Spleen (tissue), 11 donors: Measurements from ENCODE around the gene RNPEPL1. TPM values are rescaled to one million over a fixed set of nuclear protein-coding genes. Genes with fewer than 3 reads are reported as not detected.

Source experiments
- DNase-seq: peaks from one replicate; pipeline ENCODE4 v3.0.0-alpha.2; 2020
- H3K27ac ChIP-seq, 8 donors: fragments of 200-600 bp; sonication (generic) in 7 of 8; 1 replicate in 4 of 8; 2 replicates in 4 of 8; pipeline versions ENCODE4 v1.5.0 to v1.8.0; 2016 to 2021; ENCODE audit warnings: inconsistent platforms in 4 of 8, mild to moderate bottlenecking in 4 of 8, moderate library complexity in 1 of 8
- H3K27me3 ChIP-seq, 7 donors: fragments of 200-600 bp; sonication (generic) in 6 of 7; replicated peaks in 1 of 7; 1 replicate in 4 of 7; 2 replicates in 3 of 7; pipeline versions ENCODE4 v1.5.0 to v1.8.0; 2016 to 2021; ENCODE audit warnings: inconsistent platforms in 3 of 7, mild to moderate bottlenecking in 1 of 7
- H3K36me3 ChIP-seq, 6 donors: fragments of 200-600 bp; sonication (generic) in 5 of 6; 1 replicate in 4 of 6; 2 replicates in 2 of 6; pipeline versions ENCODE4 v1.5.0 to v1.8.0; 2016 to 2021; ENCODE audit warnings: inconsistent platforms in 2 of 6
- H3K4me1 ChIP-seq, 6 donors: fragments of 200-600 bp; sonication (generic) in 5 of 6; 1 replicate in 3 of 6; 2 replicates in 3 of 6; pipeline versions ENCODE4 v1.5.0 to v1.8.0; 2016 to 2021; ENCODE audit warnings: inconsistent platforms in 3 of 6
- H3K4me3 ChIP-seq, 8 donors: fragments of 200-600 bp; sonication (generic) in 7 of 8; 1 replicate in 4 of 8; 2 replicates in 4 of 8; pipeline versions ENCODE4 v1.5.0 to v1.8.0; 2016 to 2021; ENCODE audit warnings: inconsistent platforms in 4 of 8, mild to moderate bottlenecking in 4 of 8, moderate library complexity in 2 of 8
- H3K9me3 ChIP-seq, 8 donors: fragments of 200-600 bp; sonication (generic) in 7 of 8; 1 replicate in 4 of 8; 2 replicates in 4 of 8; pipeline versions ENCODE4 v1.5.0 to v1.8.0; 2016 to 2021; ENCODE audit warnings: inconsistent platforms in 4 of 8
- POLR2A ChIP-seq, 3 donors: fragments of 450-650 bp; IDR thresholded peaks; one replicate each; pipeline ENCODE4 v1.5.1; 2017; ENCODE audit warnings: antibody characterized with exemption in 3 of 3, mild to moderate bottlenecking in 1 of 3
- POLR2AphosphoS5 ChIP-seq, 3 donors: sonication (generic); formaldehyde crosslinking; IDR thresholded peaks; one replicate each; pipeline ENCODE4 v1.5.1; 2017; ENCODE audit warnings: antibody characterized with exemption in 3 of 3
- WGBS, 5 donors: extraction: QIAGEN DNeasy Blood & Tissue Kit in 3 of 5; methylation state at CpG; one replicate each; pipeline versions ENCODE4 v1.1.5 to v1.1.7; 2013 to 2018; 5-methylcytosine and 5-hydroxymethylcytosine counted together
- intact Hi-C: fragments of 100-400 bp; cut with DNase I; formaldehyde crosslinking; loops from one replicate; pipeline ENCODE4 v1.15.0; 2023; ENCODE audit warnings: low total_unique reads
- polyA plus RNA-seq, 3 donors: library from polyadenylated mRNA; stranded (reverse); fragments of 200-250 nt; gene quantifications; one replicate each; pipeline ENCODE4 v1.2.1, GENCODE V29; 2013
- total RNA-seq, 7 donors: library from RNA; depleted of rRNA in 3 of 7; stranded (reverse); fragments of >200 nt in 3 of 7; fragmentation: NEBNext Ultra II Directional in 4 of 7; extraction: Animal tissue kit (Norgen Biotek cat#: 25700) in 4 of 7; gene quantifications; one replicate each; pipeline versions ENCODE4 v1.1.0 to v1.2.1, GENCODE V29; 2016 to 2021
- TF ChIP-seq, protein P1 (sequence below), 11 experiments: fragments of 200-600 bp in 7 of 11; fragments of 450-650 bp in 4 of 11; sonication (generic) in 4 of 11; IDR thresholded peaks in 8 of 11; conservative IDR thresholded peaks in 3 of 11; 1 replicate in 7 of 11; 2 replicates in 4 of 11; pipeline versions ENCODE4 v1.4.0 to v1.8.0; 2016 to 2021; ENCODE audit warnings: antibody characterized with exemption in 11 of 11, inconsistent platforms in 4 of 11, mild to moderate bottlenecking in 1 of 11
- donor health status: healthy with polysubstance abuse.
- donor health status: DM: no; HTN: no; CAD: no; lungs with moderate emphysema.
- donor health status: DM: no; HTN: no; CAD: no.
- donor health status: Bipolar disorder and iron deficiency.
- donor health status: healthy.
- donor health status: DM: no; HTN: no; CAD: no.
- donor health status: DM: yes; HTN: yes; CAD: no.

Gene RNPEPL1
- total and polyA plus RNA-seq, 10 donors: 57.2 to 165 (median 87.4) TPM

GRCh38 chr2:240600451-240600961 is 32.2 kb downstream of the RNPEPL1 start:
- no peaks in the 10 kb centered on the region for H3K9me3 ChIP-seq
- H3K27me3 ChIP-seq: no peaks in the 10 kb centered on the region
- peak overlapping the region in 4 of 8 donors; percentile 50 to 71 (median 69) for H3K27ac ChIP-seq
- TF ChIP-seq, protein P1, sequence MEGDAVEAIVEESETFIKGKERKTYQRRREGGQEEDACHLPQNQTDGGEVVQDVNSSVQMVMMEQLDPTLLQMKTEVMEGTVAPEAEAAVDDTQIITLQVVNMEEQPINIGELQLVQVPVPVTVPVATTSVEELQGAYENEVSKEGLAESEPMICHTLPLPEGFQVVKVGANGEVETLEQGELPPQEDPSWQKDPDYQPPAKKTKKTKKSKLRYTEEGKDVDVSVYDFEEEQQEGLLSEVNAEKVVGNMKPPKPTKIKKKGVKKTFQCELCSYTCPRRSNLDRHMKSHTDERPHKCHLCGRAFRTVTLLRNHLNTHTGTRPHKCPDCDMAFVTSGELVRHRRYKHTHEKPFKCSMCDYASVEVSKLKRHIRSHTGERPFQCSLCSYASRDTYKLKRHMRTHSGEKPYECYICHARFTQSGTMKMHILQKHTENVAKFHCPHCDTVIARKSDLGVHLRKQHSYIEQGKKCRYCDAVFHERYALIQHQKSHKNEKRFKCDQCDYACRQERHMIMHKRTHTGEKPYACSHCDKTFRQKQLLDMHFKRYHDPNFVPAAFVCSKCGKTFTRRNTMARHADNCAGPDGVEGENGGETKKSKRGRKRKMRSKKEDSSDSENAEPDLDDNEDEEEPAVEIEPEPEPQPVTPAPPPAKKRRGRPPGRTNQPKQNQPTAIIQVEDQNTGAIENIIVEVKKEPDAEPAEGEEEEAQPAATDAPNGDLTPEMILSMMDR (IDR thresholded peaks at IDR 0.05 in 8 of 11, conservative IDR thresholded peaks at IDR 0.05 in 3 of 11): no peak
- peak in 1 of 3 donors; percentile 24 for TF ChIP-seq POLR2AphosphoS5 (IDR thresholded peaks at IDR 0.05)
- peaks cover 0 to 35% (median 10%) of the 10 kb centered on the region in 6 donors for H3K4me1 ChIP-seq
- 93 to 97% (median 94%) methylated on average over 11 to 16 of the region's 16 CpGs for whole genome bisulfite sequencing, 5 donors
- H3K36me3 ChIP-seq: peaks cover 0 to 79% (median 50%) of the 10 kb centered on the region in 6 donors
- peak; percentile 63 for DNase-seq
- no peak overlapping the region for H3K4me3 ChIP-seq
- intact Hi-C loops: no loop called here

GRCh38 chr2:240601061-240601830 is 33.0 kb downstream of the RNPEPL1 start:
- Histone ChIP-seq H3K4me3 (no peak overlapping the region), H3K9me3 (no peaks in the 10 kb centered on the region), H3K27me3 (no peaks in the 10 kb centered on the region), H3K27ac (peak overlapping the region in 6 of 8 donors; percentile 18 to 71 (median 59)), H3K4me1 (peaks cover 0 to 35% (median 8%) of the 10 kb centered on the region in 6 donors), H3K36me3 (peaks cover 0 to 71% (median 43%) of the 10 kb centered on the region in 6 donors)
- DNase-seq: peak; percentile 72
- peak in 2 of 3 donors; percentile 18 to 59 for TF ChIP-seq POLR2AphosphoS5 (IDR thresholded peaks at IDR 0.05)
- TF ChIP-seq, protein P1 (IDR thresholded peaks at IDR 0.05 in 8 of 11, conservative IDR thresholded peaks at IDR 0.05 in 3 of 11): no peak
- intact Hi-C loops: no loop called here
- 78 to 91% (median 80%) methylated on average over 7 to 20 of the region's 20 CpGs for WGBS, 5 donors

DNA sequence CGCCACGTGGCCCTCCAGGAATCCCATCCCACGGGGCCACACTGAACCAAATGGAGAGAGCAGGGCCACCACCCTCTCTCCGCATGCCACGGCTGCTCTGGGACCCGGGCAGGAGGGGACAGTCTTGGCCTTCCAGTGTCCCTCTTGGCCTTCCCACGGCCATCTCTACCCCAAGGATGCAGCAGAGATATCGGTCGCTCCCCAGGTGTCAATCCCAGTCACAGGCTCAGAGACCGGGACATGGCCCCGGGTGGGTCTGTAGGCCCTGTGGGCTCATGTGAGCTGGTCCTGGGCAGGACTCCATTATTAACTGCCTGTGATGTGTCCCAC is 33.5 kb downstream of the RNPEPL1 start:
- Histone ChIP-seq H3K4me3 (no peak overlapping the region), H3K9me3 (no peaks in the 10 kb centered on the region), H3K36me3 (peaks cover 0 to 66% (median 37%) of the 10 kb centered on the region in 6 donors), H3K27ac (peak overlapping the region in 4 of 8 donors; percentile 18 to 71 (median 69)), H3K4me1 (peaks cover 0 to 36% (median 8%) of the 10 kb centered on the region in 6 donors), H3K27me3 (no peaks in the 10 kb centered on the region)
- peak; percentile 66 for DNase-seq
- WGBS, 5 donors: 88 to 97% (median 92%) methylated on average over 5 to 11 of the region's 11 CpGs
- intact Hi-C loops: no loop called here
- no peak for TF ChIP-seq POLR2A (IDR thresholded peaks at IDR 0.05)
- TF ChIP-seq, protein P1 (IDR thresholded peaks at IDR 0.05 in 8 of 11, conservative IDR thresholded peaks at IDR 0.05 in 3 of 11): no peak
